GM23338 (cell line): ENCODE results near the gene SEC14L3. TPM values are rescaled to one million over a fixed set of nuclear protein-coding genes. Genes with fewer than 3 reads are reported as not detected.

ENCODE experiments used
- ATAC-seq: fragments of 200-7000 bp; cut with Tn5 transposase; 3 replicates; pipeline ENCODE4 v1.9.1; 2020
- DNase-seq: peaks from one replicate; pipeline ENCODE4 v3.0.0-alpha.2; 2015; ENCODE audit warnings: low spot score
- H2AFZ ChIP-seq: fragments of 200-600 bp; sonication (generic); 2 replicates; pipeline ENCODE4 v1.8.0; 2016; ENCODE audit warnings: antibody characterized with exemption, mild to moderate bottlenecking, moderate library complexity
- H3F3A ChIP-seq: fragments of 200-600 bp; sonication (generic); replicated peaks from 2 replicates; pipeline ENCODE4 v1.8.0; 2017; ENCODE audit warnings: antibody characterized with exemption, mixed run types, low read depth
- H3K27ac ChIP-seq: fragments of 200-600 bp; sonication (generic); 2 replicates; pipeline ENCODE4 v1.6.1; 2016; ENCODE audit warnings: low read depth
- H3K27me3 ChIP-seq: fragments of 200-600 bp; sonication (generic); 2 replicates; pipeline ENCODE4 v1.8.0; 2016; ENCODE audit warnings: mild to moderate bottlenecking, mixed run types, moderate library complexity; ENCODE audit not compliant: insufficient read depth
- H3K36me3 ChIP-seq: fragments of 200-600 bp; sonication (generic); 2 replicates; pipeline ENCODE4 v1.8.0; 2016; ENCODE audit warnings: mild to moderate bottlenecking; ENCODE audit not compliant: insufficient read depth
- H3K4me1 ChIP-seq: fragments of 200-600 bp; sonication (generic); 2 replicates; pipeline ENCODE4 v1.8.0; 2016; ENCODE audit warnings: mild to moderate bottlenecking, moderate library complexity; ENCODE audit not compliant: insufficient read depth
- H3K4me2 ChIP-seq: fragments of 200-600 bp; sonication (generic); 2 replicates; pipeline ENCODE4 v1.7.1; 2017; ENCODE audit warnings: mixed run types
- H3K4me3 ChIP-seq: fragments of 200-600 bp; sonication (generic); 2 replicates; pipeline ENCODE4 v1.6.1; 2016; ENCODE audit warnings: mixed run types
- H3K79me2 ChIP-seq: fragments of 200-600 bp; sonication (generic); replicated peaks from 2 replicates; pipeline ENCODE4 v1.8.0; 2017; ENCODE audit warnings: mild to moderate bottlenecking; ENCODE audit not compliant: insufficient read depth
- H3K9me2 ChIP-seq: fragments of 200-600 bp; sonication (generic); 2 replicates; pipeline ENCODE4 v1.8.0; 2017; ENCODE audit not compliant: insufficient read depth
- H4K20me1 ChIP-seq: fragments of 200-600 bp; sonication (generic); replicated peaks from 2 replicates; pipeline ENCODE4 v1.8.0; 2017; ENCODE audit warnings: mild to moderate bottlenecking; ENCODE audit not compliant: insufficient read depth
- H3K27ac Mint-ChIP-seq: 2 replicates; pipeline ENCODE4 v1.8.0; 2020; ENCODE audit warnings: inconsistent platforms, mild to moderate bottlenecking, moderate library complexity, mixed read lengths
- H3K27me3 Mint-ChIP-seq: 3 replicates; pipeline ENCODE4 v1.8.0; 2022; ENCODE audit warnings: low read depth, mild to moderate bottlenecking, moderate library complexity, mixed read lengths, inconsistent platforms; ENCODE audit not compliant: insufficient read depth, poor library complexity
- H3K36me3 Mint-ChIP-seq: 3 replicates; pipeline ENCODE4 v1.8.0; 2021; ENCODE audit warnings: low read depth, mild to moderate bottlenecking, inconsistent platforms, moderate library complexity, mixed read lengths
- H3K4me1 Mint-ChIP-seq: 3 replicates; pipeline ENCODE4 v1.8.0; 2020; ENCODE audit warnings: mild to moderate bottlenecking, inconsistent platforms, mixed read lengths
- H3K4me3 Mint-ChIP-seq: 3 replicates; pipeline ENCODE4 v1.8.0; 2021; ENCODE audit warnings: moderate library complexity, mild to moderate bottlenecking, inconsistent platforms, mixed read lengths
- H3K9me3 Mint-ChIP-seq: 3 replicates; pipeline ENCODE4 v1.8.0; 2020; ENCODE audit warnings: moderate library complexity, mild to moderate bottlenecking, inconsistent platforms, mixed read lengths
- ETS1 ChIP-seq: IDR thresholded peaks from 2 replicates; pipeline ENCODE4 v1.6.1; 2016; ENCODE audit warnings: antibody characterized with exemption
- REST ChIP-seq: IDR thresholded peaks from one replicate; pipeline ENCODE4 v1.6.1; 2018; ENCODE audit warnings: antibody characterized with exemption; ENCODE audit not compliant: unreplicated experiment
- ZNF331 ChIP-seq: fragments of 250-450 bp; sonication (Bioruptor Pico); IDR thresholded peaks from 2 replicates; pipeline ENCODE4 v1.5.0; 2020; ENCODE audit warnings: low read depth, mild to moderate bottlenecking, moderate library complexity
- polyA plus RNA-seq: library from polyadenylated mRNA; unstranded; fragments of >200 nt; fragmentation: Nextera tagmentation; extraction: Ambion mirVana; gene quantifications from 2 replicates; pipeline ENCODE4 v1.2.1, GENCODE V29; 2016
- total RNA-seq: library from RNA; depleted of rRNA; stranded (reverse); fragments of >200 nt; shearing (Covaris generic); gene quantifications from 2 replicates; pipeline ENCODE4 v1.2.3, GENCODE V29; 2014

Gene SEC14L3
- total and polyA plus RNA-seq, 2 experiments from 2014 or later = not detected

GRCh38 chr22:30457981-30458380 lies 13.8 kb downstream of the SEC14L3 start:
- H3K36me3 Mint-ChIP-seq = no peaks in the 10 kb centered on the region
- ATAC-seq (no peak), DNase-seq (no peak)
- H3K4me1 Mint-ChIP-seq = peaks cover 3% of the 10 kb centered on the region; the same call in 1 of the 3 replicates
- Histone ChIP-seq H3K27ac (no peak overlapping the region), H3K4me1 (no peaks in the 10 kb centered on the region), H3F3A (no peaks in the 10 kb centered on the region), H3K27me3 (no peaks in the 10 kb centered on the region), H3K4me2 (no peak overlapping the region), H2AFZ (no peak overlapping the region), H3K4me3 (no peak overlapping the region), H3K36me3 (no peaks in the 10 kb centered on the region), H3K9me2 (no peaks in the 10 kb centered on the region), H4K20me1 (no peaks in the 10 kb centered on the region), H3K79me2 (no peaks in the 10 kb centered on the region)
- peaks cover 7% of the 10 kb centered on the region for H3K27me3 Mint-ChIP-seq
- TF ChIP-seq REST (no peak), ETS1 (no peak)
- H3K9me3 Mint-ChIP-seq = no peaks in the 10 kb centered on the region; the same call in 2 of the 3 replicates
- H3K4me3 Mint-ChIP-seq = no peak overlapping the region
- H3K27ac Mint-ChIP-seq = no peak overlapping the region

- Histone ChIP-seq H3K27me3 (no peaks in the 10 kb centered on the region), H3K36me3 (no peaks in the 10 kb centered on the region), H3K27ac (no peak overlapping the region), H3K4me2 (no peak overlapping the region), H3K4me3 (no peak overlapping the region), H2AFZ (no peak overlapping the region), H3K4me1 (no peaks in the 10 kb centered on the region), H3F3A (no peaks in the 10 kb centered on the region), H3K9me2 (no peaks in the 10 kb centered on the region), H4K20me1 (no peaks in the 10 kb centered on the region), H3K79me2 (no peaks in the 10 kb centered on the region)
- Mint-ChIP-seq H3K27me3 (peaks cover 7% of the 10 kb centered on the region), H3K9me3 (no peaks in the 10 kb centered on the region; the same call in 2 of the 3 replicates), H3K27ac (no peak overlapping the region), H3K36me3 (no peaks in the 10 kb centered on the region), H3K4me3 (no peak overlapping the region), H3K4me1 (no peaks in the 10 kb centered on the region; the same call in 2 of the 3 replicates)
- no peak for DNase-seq
- TF ChIP-seq ZNF331 (CRISPR knock-in tag) = no peak
- ATAC-seq = no peak
Observed at GRCh38 chr22:30455075-30455840, 16.6 kb downstream of the SEC14L3 start.
